Measurements from ENCODE around the gene RNF208.

Gene RNF208

DNA sequence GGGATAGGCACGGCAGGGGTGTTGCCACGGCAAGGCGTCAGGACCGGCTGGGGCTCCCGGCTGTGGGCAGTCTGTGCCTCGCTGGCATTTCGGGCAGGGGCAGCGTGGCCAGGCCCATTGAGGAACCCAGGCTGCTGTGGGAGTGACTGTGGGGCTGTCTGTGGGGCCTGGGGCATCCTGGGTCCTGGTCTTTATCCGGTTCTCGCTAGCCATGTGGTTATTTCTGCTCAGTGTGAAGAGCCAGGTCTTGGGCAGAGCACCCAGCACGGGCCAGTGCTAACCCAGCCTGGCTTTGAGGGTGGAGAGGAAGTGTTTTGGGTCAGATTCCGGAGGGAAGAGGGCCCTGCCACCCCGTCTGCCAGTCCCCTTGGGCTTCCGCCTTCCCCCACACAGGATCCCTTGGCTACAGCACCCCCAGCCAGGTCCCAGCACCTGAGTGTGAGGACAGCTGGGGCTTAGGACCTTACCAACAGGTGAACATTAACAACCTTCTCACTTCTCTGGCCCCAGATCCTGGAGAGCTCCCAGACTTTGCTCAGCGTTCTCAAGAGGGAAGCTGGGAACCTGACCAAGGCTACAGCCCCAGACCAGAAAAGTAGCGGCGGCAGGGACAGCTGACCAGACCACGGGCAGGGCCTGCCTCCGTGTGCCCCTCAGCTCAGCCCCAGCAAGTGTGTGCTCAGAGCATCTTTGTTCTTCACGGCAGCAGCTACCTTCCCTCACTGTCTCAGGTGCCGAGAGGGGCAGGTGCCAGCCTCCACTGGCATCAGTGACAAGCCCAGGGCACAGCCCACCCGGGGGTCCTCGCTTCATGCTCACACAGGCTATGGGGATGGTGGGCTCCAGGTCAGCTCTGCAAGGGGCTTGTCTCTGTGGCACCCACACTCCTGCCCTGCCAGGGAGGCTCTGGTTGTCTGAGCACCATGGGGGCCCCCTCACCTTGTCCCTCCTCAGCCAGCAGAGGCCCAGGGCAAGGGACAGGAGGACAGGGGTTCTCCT is 32.4 kb downstream of the RNF208 start:
- DNase-seq: no peak

DNA sequence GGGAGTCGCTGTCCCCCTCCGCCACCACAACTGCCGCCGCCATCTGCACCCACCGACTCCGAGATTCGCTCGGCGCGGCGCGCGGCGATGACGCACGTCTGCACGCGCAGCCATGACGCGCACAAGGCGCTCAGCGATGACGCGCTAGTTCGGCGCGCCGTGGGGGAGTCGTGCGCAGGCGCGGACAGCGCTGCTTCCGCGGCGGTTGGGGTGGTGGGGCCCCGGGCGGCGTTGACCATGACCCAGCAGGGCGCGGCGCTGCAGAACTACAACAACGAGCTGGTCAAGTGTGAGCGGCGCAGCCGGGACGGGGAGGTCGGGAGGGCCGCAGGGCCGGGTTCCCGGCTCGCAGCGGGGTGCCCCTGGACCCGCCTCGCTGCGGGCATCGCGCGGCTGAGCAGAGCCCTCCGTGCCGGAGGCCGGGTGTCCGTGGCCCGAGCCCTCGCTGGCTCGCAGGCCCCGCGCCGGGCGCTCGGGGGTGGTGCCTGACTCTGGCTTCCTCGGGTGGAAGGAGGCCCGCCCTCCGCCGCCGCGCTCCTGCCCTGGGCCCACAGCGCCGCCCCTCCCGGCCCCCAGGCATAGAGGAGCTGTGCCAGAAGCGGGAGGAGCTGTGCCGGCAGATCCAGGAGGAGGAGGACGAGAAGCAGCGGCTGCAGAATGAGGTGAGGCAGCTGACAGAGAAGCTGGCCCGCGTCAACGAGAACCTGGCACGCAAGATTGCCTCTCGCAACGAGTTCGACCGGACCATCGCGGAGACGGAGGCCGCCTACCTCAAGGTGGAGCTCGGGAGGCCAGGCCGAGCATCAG is 33.3 kb downstream of the RNF208 start, which contains the start of the genes ANAPC2 and SSNA1:
TSS of gene ANAPC2 (minus strand) at position 71 of the 807 bp plus-strand sequence. CDS start at position 43, 28 bp downstream.
TSS of gene SSNA1 (plus strand) at position 187 of the 807 bp plus-strand sequence. CDS start at position 238, 51 bp downstream.
- peak; percentile 32 for DNase-seq

DNA sequence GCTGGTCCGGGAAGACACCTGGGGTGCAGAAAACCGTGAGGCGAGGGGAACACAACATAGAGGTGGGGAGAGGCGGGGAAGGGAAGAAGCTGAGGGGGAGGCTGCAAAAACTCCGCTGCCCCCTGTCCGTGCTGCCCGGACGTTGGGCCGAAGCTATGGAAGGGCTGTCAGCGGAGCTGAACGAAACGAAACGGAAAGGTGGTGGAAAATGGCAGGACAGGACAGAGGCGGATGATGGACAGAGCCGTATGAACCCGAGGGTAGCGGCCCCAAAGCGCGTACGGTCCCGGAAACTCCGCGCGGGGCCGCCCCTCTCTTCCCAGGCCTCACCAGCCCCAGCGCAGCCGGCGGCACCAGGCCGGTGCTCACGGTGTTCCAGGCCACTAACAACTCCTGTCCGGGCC is 34.0 kb downstream of the RNF208 start:
- no peak for DNase-seq

DNA sequence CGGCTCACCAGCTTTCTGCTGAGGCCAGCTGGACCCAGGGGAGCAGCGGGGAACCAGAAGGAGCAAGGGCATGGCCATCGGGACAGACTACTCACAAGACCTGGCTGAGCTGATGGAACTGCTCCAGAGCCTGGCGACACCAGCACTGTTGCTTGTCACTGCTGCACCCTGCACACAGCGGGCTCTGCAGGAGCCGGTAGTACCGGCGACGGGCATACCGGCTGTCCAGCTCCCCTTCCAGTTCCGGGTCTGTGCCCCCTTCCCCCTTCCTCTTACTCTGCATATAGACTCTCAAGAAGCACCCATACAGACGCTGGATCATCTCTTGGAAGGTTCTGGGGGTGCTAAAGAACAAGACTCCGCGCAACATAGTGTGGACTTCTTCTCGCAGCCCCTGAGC is 34.7 kb downstream of the RNF208 start:
- no peak for DNase-seq

DNA sequence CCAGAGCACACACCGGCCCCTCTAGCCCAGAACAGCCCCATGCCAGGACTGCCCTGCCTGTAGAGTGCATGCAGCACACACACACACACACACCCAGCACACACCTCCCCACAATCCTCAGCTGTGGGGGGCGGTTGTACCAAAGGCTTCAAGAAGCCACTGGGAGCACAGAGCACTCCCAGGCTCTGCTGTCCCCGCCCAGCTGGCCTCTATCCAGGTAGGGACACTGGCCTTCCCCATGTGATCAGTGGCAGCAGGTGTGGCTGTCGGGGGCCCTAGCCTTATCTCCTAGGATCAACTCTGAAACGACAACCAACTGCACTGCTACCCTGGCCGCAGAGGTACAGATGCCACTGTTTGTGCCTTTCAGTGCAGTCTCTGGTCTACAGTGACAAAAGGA is 35.7 kb downstream of the RNF208 start:
- no peak for DNase-seq

DNA sequence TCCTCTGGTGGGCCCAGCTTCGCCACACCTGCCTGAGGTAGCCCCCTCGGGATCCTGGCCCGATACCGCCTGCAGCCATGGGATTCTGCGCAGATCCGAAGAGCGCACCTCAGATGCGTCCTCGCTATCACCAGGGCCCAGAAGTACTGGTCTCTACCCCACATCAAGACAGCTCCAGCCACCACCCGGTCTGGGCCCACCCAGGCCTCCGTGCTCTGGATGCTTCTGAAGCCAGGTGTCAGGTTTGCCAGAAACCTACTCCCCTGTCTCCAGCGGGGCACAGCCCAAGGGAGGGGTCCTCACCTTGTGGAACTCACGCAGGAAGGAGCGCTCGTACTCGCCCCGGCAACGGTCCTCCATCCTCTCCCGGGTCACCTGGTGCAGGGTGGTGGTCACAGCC is 36.1 kb downstream of the RNF208 start:
- no peak for DNase-seq

DNA sequence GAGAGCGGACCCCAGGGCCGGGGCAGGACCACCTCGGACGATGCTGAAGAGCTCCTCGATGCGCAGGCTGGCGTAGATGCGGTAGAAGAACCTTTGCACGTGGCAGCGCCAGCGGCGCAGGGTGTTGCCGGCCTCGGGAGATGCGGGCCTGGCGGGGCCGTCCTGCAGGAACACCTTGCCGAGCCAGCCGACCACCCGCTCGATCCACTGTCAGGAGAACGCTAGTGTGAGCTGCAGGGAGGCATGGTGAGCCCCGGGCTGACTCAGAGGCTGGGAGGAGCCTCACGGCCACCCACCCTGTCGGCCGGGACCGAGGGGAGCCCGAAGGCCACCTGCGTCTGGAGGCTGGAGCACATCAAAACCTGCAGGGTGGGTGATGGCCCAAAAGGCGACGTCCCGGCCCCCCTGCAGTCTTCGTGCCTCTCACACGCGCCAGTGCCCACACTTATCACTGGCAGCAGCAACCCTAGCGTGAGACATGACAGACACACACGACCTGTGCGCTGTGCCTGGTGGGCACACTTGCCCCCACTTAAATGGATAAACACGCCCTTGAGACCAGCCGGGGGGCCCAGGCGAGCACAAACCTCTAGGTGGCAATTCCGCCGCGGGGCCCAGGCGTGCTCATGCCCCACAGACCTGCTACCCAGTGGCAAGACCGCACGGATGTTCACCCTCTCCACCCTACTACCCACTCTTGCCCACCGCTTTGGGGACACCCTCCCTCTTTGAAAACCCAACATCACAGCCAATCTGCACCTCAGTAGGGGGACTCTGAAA is 37.0 kb downstream of the RNF208 start:
- no peak for DNase-seq

DNA sequence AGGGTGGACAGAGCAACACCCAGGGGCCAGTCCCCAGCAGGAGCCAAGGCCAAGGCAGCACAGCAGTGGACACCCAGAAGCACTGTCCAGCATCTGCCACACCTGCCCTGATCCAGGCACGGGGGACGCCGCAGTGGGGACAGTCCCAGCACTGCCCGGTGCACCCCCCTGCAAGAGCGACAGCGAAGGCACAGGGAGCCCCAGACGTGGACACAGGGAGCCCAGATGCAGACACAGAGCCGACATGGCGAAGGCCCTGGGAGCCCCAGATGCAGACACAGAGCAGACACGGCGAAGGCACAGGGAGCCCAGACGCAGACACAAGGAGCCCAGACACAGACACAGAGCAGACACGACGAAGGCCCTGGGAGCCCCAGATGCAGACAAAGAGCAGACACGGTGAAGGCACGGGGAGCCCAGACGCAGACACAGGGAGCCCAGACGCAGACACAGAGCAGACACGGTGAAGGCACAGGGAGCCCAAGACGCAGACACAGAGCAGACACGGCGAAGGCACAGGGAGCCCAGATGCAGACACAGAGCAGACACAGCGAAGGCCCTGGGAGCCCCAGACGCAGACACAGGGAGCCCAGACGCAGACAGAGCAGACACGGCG is 38.0 kb downstream of the RNF208 start:
- DNase-seq: no peak

DNA sequence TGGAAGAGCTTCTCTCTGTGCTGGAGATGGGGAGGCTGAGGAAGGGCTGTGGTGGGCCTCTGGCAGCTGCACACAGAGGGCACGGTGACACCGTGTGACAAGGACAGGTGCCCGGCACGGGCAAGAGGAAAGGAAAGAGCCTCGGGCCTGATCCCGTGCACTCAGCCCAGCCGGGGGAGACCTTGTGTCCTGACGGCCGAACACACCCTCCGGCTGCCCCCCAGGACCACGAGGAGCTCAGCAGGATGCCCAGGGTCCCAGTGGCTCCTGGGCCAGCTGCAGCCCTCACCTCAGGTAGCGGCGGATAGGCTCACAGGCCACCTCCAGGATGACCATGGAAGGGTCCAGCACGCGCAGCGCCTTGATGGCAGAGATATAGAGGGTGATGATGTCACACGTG is 39.2 kb downstream of the RNF208 start:
- no peak for DNase-seq

DNA sequence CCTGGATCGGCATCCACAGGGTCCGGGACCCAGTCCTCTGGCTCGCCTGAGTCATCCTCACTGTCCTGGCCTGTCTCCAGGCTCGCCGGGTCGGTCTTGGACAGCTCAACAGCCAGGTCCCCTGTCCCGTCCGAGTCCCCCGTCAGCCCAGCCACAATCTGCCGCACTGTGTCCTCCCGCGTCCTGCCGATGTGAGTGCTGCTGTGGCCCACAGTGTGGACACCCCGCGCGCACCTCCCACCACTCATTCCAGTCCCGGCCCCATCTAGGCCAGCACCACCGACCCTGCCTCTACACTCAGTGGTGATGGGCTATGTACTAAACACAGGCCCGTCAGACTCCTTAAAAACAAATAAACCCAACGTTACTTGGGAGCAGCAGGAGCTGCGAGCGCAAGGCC is 40.4 kb downstream of the RNF208 start:
- DNase-seq: no peak

DNA sequence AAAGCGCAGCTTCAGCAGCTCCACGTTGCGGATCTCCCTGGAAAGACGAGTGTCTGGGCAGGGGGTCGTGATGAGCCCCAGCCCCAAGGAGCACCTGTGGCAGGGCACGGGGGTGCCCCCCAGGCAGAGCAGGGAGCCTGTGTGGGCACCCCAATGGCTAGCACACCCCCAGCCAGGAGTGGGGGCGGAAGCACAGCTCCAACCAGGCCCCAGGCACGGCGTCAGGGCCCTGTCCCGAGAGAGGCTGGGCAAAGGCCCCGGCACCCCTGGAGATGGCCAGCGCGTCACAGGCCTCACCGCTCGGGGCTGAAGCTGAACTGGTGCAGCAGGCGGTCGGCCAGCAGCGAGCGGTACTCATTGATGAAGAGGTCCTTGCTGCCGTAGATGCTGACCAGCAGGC is 41.5 kb downstream of the RNF208 start:
- DNase-seq: no peak

DNA sequence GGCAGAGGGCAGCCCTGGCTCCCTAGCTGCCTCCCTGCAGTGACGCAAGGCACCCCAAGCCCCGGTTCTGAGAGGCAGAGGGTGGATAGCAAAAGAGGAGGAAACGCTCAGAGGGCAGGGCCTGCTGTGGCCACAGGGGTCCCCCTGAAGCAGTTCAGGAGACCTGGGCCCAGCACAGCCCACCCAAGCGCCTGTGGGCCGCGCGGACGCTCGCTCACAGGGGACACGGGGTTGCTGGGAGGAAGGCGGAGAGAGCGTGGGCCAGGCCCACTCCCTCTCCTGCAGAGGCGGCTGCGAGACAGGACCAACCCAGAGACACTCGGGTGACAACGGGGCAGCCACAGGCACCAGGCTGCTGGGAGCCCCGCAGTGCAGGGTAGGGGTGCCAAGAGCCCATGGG is 42.3 kb downstream of the RNF208 start:
- no peak for DNase-seq

DNA sequence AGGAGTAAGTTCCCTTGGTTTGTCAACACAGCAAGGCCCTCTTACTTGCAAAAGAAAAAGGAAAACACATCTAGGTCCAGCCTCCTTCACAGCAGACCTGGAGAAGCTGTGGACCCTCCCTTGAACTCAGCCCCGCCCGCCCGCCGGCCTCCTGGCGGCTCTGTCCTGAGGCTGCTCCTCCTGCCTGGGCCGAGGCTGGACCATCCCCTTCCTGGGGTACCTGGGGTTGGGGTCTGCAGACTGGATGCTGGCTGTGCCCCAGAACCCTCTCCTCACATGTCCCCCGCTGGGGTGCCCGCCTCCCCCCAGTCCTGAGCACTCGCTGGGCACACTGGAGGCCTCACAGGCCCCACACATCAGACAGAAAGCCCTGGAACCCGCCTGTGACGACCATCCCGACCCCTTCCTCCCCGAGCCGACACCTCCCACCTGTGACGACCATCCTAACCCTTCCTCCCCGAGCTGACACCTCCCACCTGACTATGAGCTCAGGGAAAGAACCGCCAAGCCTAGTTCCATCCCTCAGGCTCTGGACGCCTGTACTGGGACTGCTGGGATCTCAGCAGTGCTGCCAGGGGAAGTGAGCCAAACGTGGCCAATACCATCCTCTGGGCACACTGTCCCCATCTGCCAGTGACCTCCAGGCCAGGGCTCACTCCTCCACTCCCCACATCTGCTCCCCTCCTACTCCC is 43.0 kb downstream of the RNF208 start:
- DNase-seq: no peak

DNA sequence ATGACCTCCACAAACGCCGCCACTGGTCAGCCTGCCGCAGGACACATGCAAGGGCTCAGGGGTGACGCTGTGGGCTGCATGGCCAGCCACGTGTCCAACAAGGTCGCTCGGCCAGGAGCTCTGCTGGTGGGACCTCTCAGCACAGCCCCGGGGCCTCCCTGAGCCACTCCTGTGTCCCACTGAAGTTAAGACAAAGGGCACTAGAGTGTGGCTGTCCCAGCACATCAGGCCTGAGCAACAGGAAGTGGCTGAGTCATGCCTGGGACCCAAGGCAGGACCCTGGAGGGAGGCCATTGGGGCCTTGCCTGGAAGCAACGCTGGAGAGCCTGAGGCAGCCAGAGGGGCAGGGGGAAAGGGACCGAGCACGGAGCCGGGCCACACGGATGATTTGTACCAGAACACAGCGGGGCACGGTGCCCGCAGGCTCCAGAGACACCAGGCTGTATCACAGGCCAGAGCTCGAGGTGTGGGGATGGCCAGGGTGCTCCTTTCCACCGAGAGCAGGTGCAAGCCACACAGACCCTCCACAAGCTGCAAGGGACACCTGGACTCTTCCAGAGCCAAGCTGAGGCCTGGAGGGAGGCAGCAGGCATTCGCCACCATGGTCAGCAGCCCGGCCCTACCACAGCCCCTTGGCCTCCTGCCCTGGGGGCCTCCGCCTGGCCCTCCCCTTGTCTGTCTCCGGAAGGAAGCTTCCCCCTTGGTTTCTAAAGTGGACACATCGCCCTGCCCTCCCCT is 43.7 kb downstream of the RNF208 start:
- no peak for DNase-seq

DNA sequence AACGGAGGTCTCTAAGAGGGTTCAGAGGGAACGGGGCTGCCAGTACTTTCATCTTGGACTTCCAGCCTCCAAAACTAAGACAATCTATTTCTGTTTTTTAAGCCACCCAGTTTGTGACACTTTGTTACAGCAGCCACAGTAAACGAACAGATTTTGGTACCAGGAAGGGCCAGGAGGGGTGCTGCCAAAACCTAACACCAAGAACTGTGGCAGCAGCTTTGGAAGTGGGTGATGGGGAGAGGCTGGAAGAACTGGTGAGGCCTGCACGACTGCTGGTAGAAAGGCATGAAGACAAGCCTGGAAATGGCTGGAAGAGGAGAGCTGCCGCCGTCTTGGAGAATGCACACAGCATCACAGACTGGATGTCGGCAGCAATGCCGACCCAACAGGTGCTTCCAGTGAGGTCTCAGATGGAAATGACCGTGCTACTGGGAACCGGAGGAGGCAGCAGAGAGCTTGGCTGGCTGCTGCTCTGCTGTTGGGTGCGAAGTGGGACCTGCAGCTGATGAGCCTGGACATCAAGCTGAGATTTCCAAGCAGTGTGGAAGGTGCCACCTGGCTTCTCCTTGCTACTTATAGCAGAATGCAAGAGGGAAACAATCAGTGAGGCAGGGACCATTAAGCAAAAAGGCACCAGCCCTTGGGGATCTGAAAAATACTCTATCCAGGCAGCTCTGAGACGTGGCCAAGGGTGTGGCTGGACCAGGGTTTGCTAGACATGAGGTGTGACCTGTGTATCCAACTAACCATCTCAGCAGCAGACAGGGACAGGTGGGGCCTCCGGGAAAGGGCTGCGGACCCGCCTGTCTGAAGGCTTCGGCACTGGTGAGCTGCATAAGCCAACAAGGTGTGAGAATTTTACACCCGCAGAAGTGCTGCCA is 45.5 kb downstream of the RNF208 start:
- DNase-seq: no peak

DNA sequence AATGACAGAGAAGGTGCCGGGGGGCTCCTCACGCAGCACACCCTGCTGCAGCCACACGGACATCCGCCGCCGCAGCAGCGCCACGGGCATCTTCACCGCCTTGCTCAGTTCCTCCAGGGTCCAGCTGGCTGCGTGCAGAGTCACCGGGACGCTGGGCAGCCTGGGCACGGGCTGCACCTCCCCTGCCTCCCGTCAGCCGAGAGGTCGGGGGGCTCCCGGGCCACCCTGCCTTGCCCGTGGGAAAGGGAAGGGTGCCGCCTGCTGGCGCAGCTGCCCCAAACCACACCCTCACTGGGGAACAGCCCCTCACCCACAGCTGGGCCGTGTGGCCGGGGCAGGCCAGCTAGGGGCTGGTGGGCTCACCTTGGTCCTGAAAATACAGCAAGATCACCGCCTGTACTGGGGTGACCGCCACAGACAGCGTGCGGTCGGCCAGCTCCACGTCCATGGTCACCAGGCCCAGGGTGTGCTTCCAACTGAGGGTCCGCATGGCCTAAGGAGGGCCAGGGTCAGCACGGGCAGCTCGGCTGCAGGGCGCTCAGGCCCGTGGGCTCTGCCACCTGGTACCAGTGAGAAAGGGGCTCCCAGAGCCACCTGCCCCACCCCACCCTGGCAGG is 46.6 kb downstream of the RNF208 start:
- no peak for DNase-seq

DNA sequence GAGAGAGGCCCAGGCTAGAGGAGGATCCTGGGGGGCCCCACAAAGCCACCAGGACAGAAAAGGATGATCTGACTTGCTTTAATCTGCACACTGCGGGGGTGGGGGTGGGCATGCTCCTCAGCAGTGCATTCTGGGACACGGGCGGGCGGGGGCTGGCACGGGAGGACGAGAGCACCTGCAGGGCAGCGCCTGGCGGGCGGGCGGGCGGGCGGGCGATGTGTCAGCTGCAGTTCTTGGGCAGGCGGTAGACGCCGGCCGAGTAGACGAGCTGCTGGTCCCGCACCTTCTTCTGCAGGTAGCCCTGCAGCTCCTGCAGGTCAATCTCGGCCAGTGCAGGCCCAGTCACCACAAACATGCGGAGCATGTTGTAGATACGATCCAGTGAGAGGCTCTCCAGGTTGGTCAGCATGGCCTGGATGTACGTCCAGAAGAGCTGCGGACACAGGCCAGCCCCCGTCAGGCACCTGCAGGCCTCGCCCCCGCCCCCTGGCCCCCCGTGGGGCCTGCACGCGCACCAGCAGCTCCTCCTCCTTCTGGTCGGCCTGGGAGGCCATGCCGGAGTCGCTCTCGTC is 47.2 kb downstream of the RNF208 start:
- DNase-seq: no peak

DNA sequence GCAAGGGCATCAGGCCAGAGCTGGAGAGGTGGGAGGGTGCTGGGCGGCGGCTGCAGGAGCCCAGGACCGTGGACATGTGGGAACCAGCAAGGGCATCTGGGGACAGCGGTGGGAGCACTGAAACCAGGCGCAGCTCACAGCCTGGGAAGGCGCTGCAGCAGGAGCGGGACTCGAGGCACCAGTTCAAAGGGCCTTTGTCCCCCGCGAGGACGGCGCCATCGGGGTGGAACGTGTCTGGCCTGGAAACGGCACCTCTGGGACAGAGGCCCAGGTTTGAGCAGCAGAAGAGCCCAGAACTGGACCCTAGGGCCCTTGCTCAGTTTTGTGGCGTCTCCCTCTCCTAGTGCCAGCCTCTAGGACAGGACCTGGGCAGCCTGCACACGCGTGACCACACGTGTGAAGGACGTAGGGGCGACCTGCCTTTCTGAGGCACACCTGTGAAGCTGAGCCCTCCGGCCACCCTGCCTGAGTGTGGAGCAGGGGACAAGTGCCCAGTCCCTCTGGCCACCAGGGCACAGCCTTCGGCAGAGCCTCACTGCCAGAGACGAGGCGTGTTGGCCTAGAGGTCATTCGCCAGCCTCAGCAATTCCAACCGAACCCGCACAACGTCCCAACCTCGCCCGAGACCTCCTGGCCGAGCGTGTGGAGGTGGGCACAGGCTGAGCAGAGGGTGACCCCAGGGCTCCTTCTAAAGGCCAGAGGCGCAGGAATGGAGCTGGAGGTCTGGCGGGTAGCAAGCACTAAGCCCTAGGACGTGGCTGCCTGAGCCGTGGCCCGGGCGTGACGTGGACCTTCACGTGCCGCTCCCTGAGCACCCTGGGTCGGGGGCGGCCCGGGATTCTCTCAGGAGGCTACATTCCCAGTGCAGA is 48.0 kb downstream of the RNF208 start:
- DNase-seq: no peak
